ENCODE results near the gene HMGA1.

HMGA1 gene, protein sequence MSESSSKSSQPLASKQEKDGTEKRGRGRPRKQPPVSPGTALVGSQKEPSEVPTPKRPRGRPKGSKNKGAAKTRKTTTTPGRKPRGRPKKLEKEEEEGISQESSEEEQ

GRCh38 chr6:34236443-34237315 lies at the start of gene HMGA1:
Gene HMGA1 (plus strand): TSS chr6:34236873. CDS start chr6:34240781, 3,908 bp downstream.
- peaks cover 7% of the 10 kb centered on the region for H3K27me3 Mint-ChIP-seq (ENCODE audit: low read depth)
- peaks cover 9% of the 10 kb centered on the region for H3K4me1 Mint-ChIP-seq
- peak within 1 kb of the TSS; percentile 48 to 99 (median 93) for H3K27ac Mint-ChIP-seq
- H3K36me3 Mint-ChIP-seq (ENCODE audit: low read depth) = peaks cover 13% of the 10 kb centered on the region
- TF ChIP-seq CTCF (IDR thresholded peaks at IDR 0.05; ENCODE audit: unreplicated experiment in 3 of 3) = no peak
- H3K4me3 Mint-ChIP-seq = peak within 1 kb of the TSS; percentile 83 to 86 (median 84)
- H3K9me3 Mint-ChIP-seq = no peaks in the 10 kb centered on the region

DNA sequence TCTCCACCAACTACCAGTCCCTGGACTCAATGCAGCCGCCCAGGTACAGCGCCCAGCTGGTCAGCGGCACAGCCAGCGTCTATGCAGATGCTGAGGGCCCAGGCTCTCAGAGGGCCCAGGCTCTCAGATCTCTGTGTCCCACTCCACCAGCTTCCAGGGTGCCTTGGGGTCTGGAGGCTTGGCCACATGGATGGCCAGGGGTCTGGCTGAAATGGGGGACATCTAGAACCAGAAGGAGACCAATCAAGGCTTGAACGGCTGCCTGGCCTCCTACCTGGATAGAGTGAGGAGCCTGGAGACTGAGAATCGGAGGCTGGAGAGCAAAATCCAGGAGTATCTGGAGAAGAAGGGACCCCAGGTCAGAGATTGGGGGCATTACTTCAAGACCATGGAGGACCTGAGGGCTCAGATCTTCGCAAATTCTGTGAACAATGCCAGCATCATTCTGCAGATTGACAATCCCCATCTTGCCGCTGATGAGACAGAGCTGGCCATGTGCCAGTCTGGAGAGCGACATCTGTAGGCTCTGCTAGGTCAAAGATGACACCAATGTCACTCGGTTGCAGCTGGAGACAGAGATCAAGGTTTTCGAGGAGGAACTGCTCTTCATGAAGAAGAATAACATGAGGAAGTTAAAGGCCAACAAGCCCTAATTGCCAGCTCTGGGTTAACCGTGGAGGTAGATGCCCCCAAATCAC lies 46.7 kb upstream of the HMGA1 start:
- Mint-ChIP-seq H3K27me3 (ENCODE audit: low read depth) (peaks cover 4% of the 10 kb centered on the region), H3K27ac (no peak overlapping the region), H3K36me3 (ENCODE audit: low read depth) (no peaks in the 10 kb centered on the region), H3K4me1 (no peaks in the 10 kb centered on the region), H3K9me3 (no peaks in the 10 kb centered on the region), H3K4me3 (no peak overlapping the region)
- no peak for TF ChIP-seq CTCF (IDR thresholded peaks at IDR 0.05; ENCODE audit: unreplicated experiment in 3 of 3)

DNA sequence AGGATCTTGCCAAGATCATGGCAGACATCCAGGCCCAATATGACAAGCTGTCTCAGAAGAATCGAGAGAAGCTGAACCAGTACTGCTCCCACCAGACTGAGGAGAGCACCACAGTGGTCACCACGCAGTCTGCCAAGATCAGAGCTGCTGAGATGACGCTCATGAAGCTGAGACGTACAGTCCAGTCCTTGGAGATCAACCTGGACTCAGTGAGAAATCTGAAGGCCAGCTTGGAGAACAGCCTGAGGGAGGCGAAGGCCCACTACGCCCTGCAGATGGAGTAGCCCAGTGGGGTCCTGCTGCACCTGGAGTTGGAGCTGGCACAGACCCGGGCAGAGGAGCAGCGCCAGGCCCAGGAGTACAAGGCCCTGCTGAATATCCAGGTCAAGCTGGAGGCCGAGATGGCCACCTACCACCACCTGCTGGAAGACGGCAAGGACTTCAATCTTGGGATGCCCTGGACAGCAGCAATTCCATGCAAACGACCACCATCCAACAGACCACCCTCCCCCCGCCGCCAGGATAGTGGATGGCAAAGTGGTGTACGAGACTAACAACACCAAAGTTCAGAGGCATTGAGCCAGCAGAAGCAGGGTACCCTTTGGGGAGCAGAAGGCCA lies 46.1 kb upstream of the HMGA1 start:
- Mint-ChIP-seq H3K4me1 (no peaks in the 10 kb centered on the region), H3K27me3 (ENCODE audit: low read depth) (peaks cover 8% of the 10 kb centered on the region)
- TF ChIP-seq CTCF (IDR thresholded peaks at IDR 0.05; ENCODE audit: unreplicated experiment in 3 of 3) = no peak

GRCh38 chr6:34194772-34195171 lies 41.9 kb upstream of the HMGA1 start:
- no peaks in the 10 kb centered on the region for H3K36me3 Mint-ChIP-seq (ENCODE audit: low read depth)
- no peak overlapping the region for H3K4me3 Mint-ChIP-seq
- H3K4me1 Mint-ChIP-seq = no peaks in the 10 kb centered on the region
- H3K27me3 Mint-ChIP-seq (ENCODE audit: low read depth) = peaks cover 15% of the 10 kb centered on the region
- no peak overlapping the region for H3K27ac Mint-ChIP-seq
- no peak for TF ChIP-seq CTCF (IDR thresholded peaks at IDR 0.05; ENCODE audit: unreplicated experiment in 3 of 3)
- no peaks in the 10 kb centered on the region for H3K9me3 Mint-ChIP-seq

More for the DNA sequence above, 46.1 kb upstream of the HMGA1 start:
- H3K4me3 Mint-ChIP-seq = no peak overlapping the region
- H3K27ac Mint-ChIP-seq = no peak overlapping the region
- no peaks in the 10 kb centered on the region for H3K9me3 Mint-ChIP-seq
- no peaks in the 10 kb centered on the region for H3K36me3 Mint-ChIP-seq (ENCODE audit: low read depth)

- H3K27ac Mint-ChIP-seq = no peak overlapping the region
- H3K4me3 Mint-ChIP-seq = no peak overlapping the region
- no peaks in the 10 kb centered on the region for H3K9me3 Mint-ChIP-seq
- TF ChIP-seq CTCF (IDR thresholded peaks at IDR 0.05; ENCODE audit: unreplicated experiment in 3 of 3) = no peak
- no peaks in the 10 kb centered on the region for H3K36me3 Mint-ChIP-seq (ENCODE audit: low read depth)
- H3K4me1 Mint-ChIP-seq = no peaks in the 10 kb centered on the region
- peaks cover 18% of the 10 kb centered on the region for H3K27me3 Mint-ChIP-seq (ENCODE audit: low read depth)
Observed at GRCh38 chr6:34195726-34196115, 41.0 kb upstream of the HMGA1 start.
